Caco-2 (cell line): ENCODE results near the gene SINHCAF. TPM values are rescaled to one million over a fixed set of nuclear protein-coding genes. Genes with fewer than 3 reads are reported as not detected.

ENCODE experiments used
- BruUV-seq: library from RNA; stranded (reverse); fragments of 400-500 nt; replicated peaks from 2 replicates; lab custom pipeline; 2021; lab: Mats Ljungman, UMichigan
- CTCF ChIA-PET: fragments of 300-600 bp; sonication (Branson Sonifier 250); formaldehyde crosslinking; loops from one replicate; lab custom pipeline; 2022; ENCODE audit warnings: antibody characterized with exemption; lab: Charles Lee
- POLR2A ChIA-PET: fragments of 300-600 bp; sonication (Branson Sonifier 250); formaldehyde crosslinking; loops from one replicate; lab custom pipeline; 2022; ENCODE audit warnings: antibody characterized with exemption; lab: Charles Lee
- DNase-seq, 2 experiments: peaks; one replicate each; pipeline versions ENCODE4 v3.0.0 to v3.0.0-alpha.2; 2020 to 2022
- H3K27me3 ChIP-seq: replicated peaks from 2 replicates; pipeline ENCODE4 v1.6.0; 2011; ENCODE audit warnings: low read length; ENCODE audit not compliant: control insufficient read depth, insufficient read depth
- H3K36me3 ChIP-seq: 2 replicates; pipeline ENCODE4 v1.5.1; 2011; ENCODE audit warnings: low read length; ENCODE audit not compliant: control insufficient read depth, insufficient read depth
- H3K4me1 ChIP-seq: fragments of 250-450 bp; sonication (Bioruptor Pico); 2 replicates; pipeline ENCODE4 v1.5.1; 2020; ENCODE audit warnings: mild to moderate bottlenecking
- H3K4me3 ChIP-seq: 2 replicates; pipeline ENCODE4 v1.5.1; 2011; ENCODE audit warnings: low read depth, mild to moderate bottlenecking, control low read depth, low read length
- H3K9me3 ChIP-seq: fragments of 250-450 bp; sonication (Bioruptor Pico); 2 replicates; pipeline ENCODE4 v1.5.1; 2020; ENCODE audit warnings: mild to moderate bottlenecking, moderate library complexity
- H3K27ac Mint-ChIP-seq: one replicate; pipeline ENCODE4 v1.8.0; 2022; ENCODE audit warnings: mixed read lengths; ENCODE audit not compliant: unreplicated experiment
- H3K27me3 Mint-ChIP-seq: one replicate; pipeline ENCODE4 v1.8.0; 2022; ENCODE audit warnings: mixed read lengths; ENCODE audit not compliant: insufficient read depth, unreplicated experiment
- H3K36me3 Mint-ChIP-seq: one replicate; pipeline ENCODE4 v1.8.0; 2022; ENCODE audit warnings: mild to moderate bottlenecking, mixed read lengths; ENCODE audit not compliant: insufficient read depth, unreplicated experiment
- H3K4me1 Mint-ChIP-seq: one replicate; pipeline ENCODE4 v1.8.0; 2022; ENCODE audit warnings: low read depth, mixed read lengths; ENCODE audit not compliant: unreplicated experiment
- H3K4me3 Mint-ChIP-seq: one replicate; pipeline ENCODE4 v1.8.0; 2022; ENCODE audit warnings: mild to moderate bottlenecking, moderate library complexity, mixed read lengths; ENCODE audit not compliant: unreplicated experiment
- H3K9me3 Mint-ChIP-seq: one replicate; pipeline ENCODE4 v1.8.0; 2022; ENCODE audit warnings: mixed read lengths; ENCODE audit not compliant: unreplicated experiment
- CTCF ChIP-seq, 2 experiments: fragments of 200-600 bp in 1 of 2; IDR thresholded peaks; 1 replicate in 1 of 2; 2 replicates in 1 of 2; pipeline versions ENCODE4 v1.5.1 to v1.8.0; 2011 to 2022; ENCODE audit warnings: antibody characterized with exemption in 1 of 2, control low read depth in 1 of 2, inconsistent platforms in 1 of 2, low read depth in 1 of 2, low read length in 1 of 2, mild to moderate bottlenecking in 1 of 2, moderate library complexity in 1 of 2; ENCODE audit not compliant: insufficient read depth in 1 of 2, severe bottlenecking in 1 of 2, unreplicated experiment in 1 of 2
- intact Hi-C: fragments of 100-400 bp; cut with micrococcal nuclease; formaldehyde crosslinking; loops from one replicate; pipeline ENCODE4 v1.10.0; 2022; ENCODE audit not compliant: unreplicated experiment
- total RNA-seq: library from RNA; stranded (reverse); gene quantifications from 2 replicates; pipeline ENCODE4 v1.2.3, GENCODE V29; 2022

Gene SINHCAF
- total RNA-seq, 1 experiment from 2014 or later, result 319 TPM

GRCh38 chr12:31370531-31371255 lies 44.7 kb upstream of the SINHCAF start:
- Histone ChIP-seq H3K4me3 (peak overlapping the region; percentile 27), H3K36me3 (no peaks in the 10 kb centered on the region), H3K4me1 (peaks cover 26% of the 10 kb centered on the region), H3K27me3 (no peaks in the 10 kb centered on the region), H3K9me3 (no peaks in the 10 kb centered on the region)
- Mint-ChIP-seq H3K9me3 (no peaks in the 10 kb centered on the region), H3K27ac (peak overlapping the region; percentile 100), H3K27me3 (no peaks in the 10 kb centered on the region), H3K4me3 (peak overlapping the region; percentile 70), H3K4me1 (peaks cover 39% of the 10 kb centered on the region), H3K36me3 (peaks cover 40% of the 10 kb centered on the region)
- BruUV-seq, result TSS peak; percentile 86
- TF ChIP-seq CTCF (IDR thresholded peaks at IDR 0.05; ENCODE audit: insufficient read depth in 1 of 2, low read depth in 1 of 2, low read length in 1 of 2, severe bottlenecking in 1 of 2, unreplicated experiment in 1 of 2), result no peak
- intact Hi-C loops, result loop anchor here (1.0 to 5.0 kb wide), 7 partner anchors 15 to 1522 kb away; partner anchors contain the start of gene SINHCAF
- ChIA-PET POLR2A (interaction anchor here (0.5 to 4.1 kb wide), 16 partner anchors 8 to 289 kb away, joined by 3 to 145 read pairs (median 5); partner anchors contain the start of genes DENND5B, ETFBKMT and SINHCAF), CTCF (interaction anchor here (0.6 to 2.0 kb wide), 10 partner anchors 8 to 99 kb away, joined by 3 to 12 read pairs (median 4); partner anchors contain the start of gene SINHCAF)
- peak; percentile 95 to 97 for DNase-seq

- Mint-ChIP-seq H3K4me1 (peaks cover 43% of the 10 kb centered on the region), H3K27me3 (no peaks in the 10 kb centered on the region), H3K4me3 (peak overlapping the region; percentile 70), H3K36me3 (peaks cover 44% of the 10 kb centered on the region), H3K27ac (peak overlapping the region; percentile 100), H3K9me3 (peaks cover 6% of the 10 kb centered on the region)
- H3K36me3 ChIP-seq, result no peaks in the 10 kb centered on the region
- ChIA-PET POLR2A (interaction anchor here (0.7 to 4.1 kb wide), 7 partner anchors 7 to 289 kb away, joined by 3 to 145 read pairs (median 6); partner anchors contain the start of genes ETFBKMT and SINHCAF), CTCF (interaction anchor here (1.3 to 2.0 kb wide), 4 partner anchors 8 to 98 kb away, joined by 6 to 12 read pairs (median 10); no protein-coding TSS in a partner anchor)
- DNase-seq, result peak; percentile 72 to 75
- H3K4me3 ChIP-seq, result peak overlapping the region; percentile 27
- no peak for TF ChIP-seq CTCF (IDR thresholded peaks at IDR 0.05; ENCODE audit: insufficient read depth in 1 of 2, low read depth in 1 of 2, low read length in 1 of 2, severe bottlenecking in 1 of 2, unreplicated experiment in 1 of 2)
- peaks cover 26% of the 10 kb centered on the region for H3K4me1 ChIP-seq
- no TSS peak for BruUV-seq
- intact Hi-C loops, result loop anchor here (1.0 to 5.0 kb wide), 2 partner anchors 15 to 1522 kb away; no protein-coding TSS in a partner anchor
- H3K9me3 ChIP-seq, result no peaks in the 10 kb centered on the region
- H3K27me3 ChIP-seq, result no peaks in the 10 kb centered on the region
These were observed 44.0 kb upstream of the SINHCAF start for GRCh38 chr12:31369712-31370521.
